ENCODE data around the gene MINDY1. TPM values are rescaled to one million over a fixed set of nuclear protein-coding genes. Genes with fewer than 3 reads are reported as not detected.

MINDY1 gene
- total RNA-seq, 1 donor from 2014 or later: 13.5 TPM

- no peak for DNase-seq (ENCODE audit: low spot score)
Observed at GRCh38 chr1:150992626-150993025, 14.1 kb downstream of the MINDY1 start.

GRCh38 chr1:150987924-150988323 is 18.8 kb downstream of the MINDY1 start:
- no peak for DNase-seq (ENCODE audit: low spot score)

- no peak for DNase-seq (ENCODE audit: low spot score)
Observed at GRCh38 chr1:150985179-150985825, 21.4 kb downstream of the MINDY1 start.

DNA sequence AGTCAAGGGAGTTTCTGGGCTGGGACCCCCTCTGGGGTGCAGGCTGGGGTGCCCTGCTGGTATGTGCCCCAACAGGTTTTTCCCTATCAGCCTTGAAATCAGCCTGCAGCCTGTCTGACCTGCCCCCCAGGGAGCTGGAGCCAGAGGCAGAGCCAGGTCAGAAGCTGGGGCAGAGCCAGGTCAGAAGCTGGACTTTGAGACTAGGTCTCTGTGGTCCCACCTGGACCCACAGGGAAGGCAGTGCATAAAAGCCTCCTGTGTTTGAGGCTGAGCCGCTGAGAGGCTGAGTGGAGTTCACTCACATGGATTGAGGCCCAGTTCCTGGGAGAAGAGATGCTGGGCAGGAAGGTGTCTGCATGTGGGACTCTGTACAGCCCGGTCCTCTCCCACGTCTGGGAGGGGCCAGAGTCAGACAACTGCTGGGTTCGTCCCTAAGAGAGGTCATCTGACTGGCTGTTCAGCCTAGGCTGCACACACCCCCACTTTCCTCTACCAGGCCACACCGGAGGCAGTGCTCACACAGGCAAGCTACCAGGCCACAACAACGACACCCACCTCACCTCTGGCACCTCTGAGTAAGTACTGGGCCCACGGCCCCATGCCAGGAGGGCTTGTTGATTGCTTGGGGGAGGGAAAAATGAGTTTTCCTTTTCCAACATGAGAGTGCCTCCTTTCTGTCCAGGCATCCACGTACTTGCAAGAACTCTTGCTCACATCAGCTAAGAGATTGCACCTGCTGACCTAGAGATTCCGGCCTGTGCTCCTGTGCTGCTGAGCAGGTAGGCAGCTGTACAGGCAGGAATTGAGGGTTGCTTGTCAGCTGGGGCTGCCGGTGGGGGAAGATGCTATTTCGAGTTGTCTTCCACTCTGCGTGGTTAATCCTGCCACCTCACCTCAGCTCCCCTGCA is 24.6 kb downstream of the MINDY1 start, which contains the start of gene ANXA9:
ANXA9 (plus strand) TSS at position 488 of the 908 bp plus-strand sequence. CDS start 814 bp downstream, outside the sequence.
- DNase-seq (ENCODE audit: low spot score): no peak

DNA sequence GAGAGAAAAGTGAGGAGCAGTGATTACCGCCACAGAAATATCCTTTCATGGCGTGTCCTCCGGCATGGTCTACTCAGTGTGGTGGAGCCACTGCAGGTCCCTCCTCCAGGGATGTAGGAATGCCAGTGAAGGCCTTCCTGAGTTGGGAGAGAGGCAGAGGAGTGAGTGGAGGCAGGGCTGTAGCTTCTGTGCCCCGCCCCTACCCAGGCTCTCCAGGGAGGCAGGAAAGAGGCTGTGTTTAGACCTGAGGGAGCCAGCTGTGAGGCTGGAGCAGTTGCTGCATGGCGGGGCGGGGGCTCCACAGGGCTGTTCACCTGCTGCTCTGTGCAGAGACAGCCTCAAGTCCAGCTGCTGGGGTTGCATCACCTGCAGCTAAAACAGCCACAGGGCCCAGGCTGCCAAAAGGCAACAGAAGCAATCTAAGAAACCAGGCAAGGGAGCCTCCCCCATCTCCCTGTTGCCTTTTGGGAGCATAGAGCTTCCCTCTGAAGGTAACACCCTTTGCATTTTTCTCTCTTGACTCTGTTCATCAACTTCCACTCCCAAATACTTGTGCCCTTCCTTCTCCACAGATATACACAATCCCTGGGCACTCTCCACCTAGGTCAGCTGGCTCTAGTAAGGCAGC is 25.4 kb downstream of the MINDY1 start:
- DNase-seq (ENCODE audit: low spot score): peak; percentile 38

GRCh38 chr1:150979092-150980056 is 27.3 kb downstream of the MINDY1 start:
- peak; percentile 94 for DNase-seq (ENCODE audit: low spot score)

- DNase-seq (ENCODE audit: low spot score): peak; percentile 79
Observed at GRCh38 chr1:150976879-150977694, 29.6 kb downstream of the MINDY1 start.

- DNase-seq (ENCODE audit: low spot score): no peak
Observed at GRCh38 chr1:150976401-150976821, 30.3 kb downstream of the MINDY1 start.

GRCh38 chr1:150974580-150975478 is 31.9 kb downstream of the MINDY1 start, which contains the start of gene CERS2:
Gene CERS2, minus strand, starts transcription at chr1:150974835. Its CDS starts 5,745 bp downstream, at chr1:150969090.
- peak; percentile 89 for DNase-seq (ENCODE audit: low spot score)

GRCh38 chr1:150973836-150974579 is 32.7 kb downstream of the MINDY1 start:
- peak; percentile 20 for DNase-seq (ENCODE audit: low spot score)

GRCh38 chr1:150973258-150973835 is 33.4 kb downstream of the MINDY1 start:
- no peak for DNase-seq (ENCODE audit: low spot score)

DNA sequence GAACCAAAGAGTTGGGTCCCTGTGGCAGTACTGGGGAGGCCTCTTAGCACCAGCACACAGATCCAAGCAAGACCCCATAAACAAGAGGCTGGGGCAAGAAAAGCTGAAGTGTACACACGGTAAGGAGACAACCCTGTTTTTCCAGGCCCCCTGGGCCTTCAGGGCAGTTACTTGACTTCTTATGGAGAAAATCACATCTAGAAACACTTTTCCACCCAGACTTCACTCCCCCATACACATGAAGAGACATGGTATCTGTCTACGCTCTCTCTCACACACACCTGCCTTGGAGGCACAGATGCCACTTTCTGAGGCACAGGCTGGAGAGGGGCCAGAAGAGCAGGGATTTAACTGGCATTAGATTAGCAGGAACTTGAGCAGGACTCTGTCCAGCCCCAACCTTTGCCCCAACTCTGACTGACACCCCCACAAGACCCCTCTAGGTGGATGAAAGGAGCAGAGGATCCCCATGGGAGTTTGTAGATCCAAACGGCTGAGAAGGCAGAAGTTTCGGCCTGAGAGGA is 34.2 kb downstream of the MINDY1 start:
- no peak for DNase-seq (ENCODE audit: low spot score)

DNA sequence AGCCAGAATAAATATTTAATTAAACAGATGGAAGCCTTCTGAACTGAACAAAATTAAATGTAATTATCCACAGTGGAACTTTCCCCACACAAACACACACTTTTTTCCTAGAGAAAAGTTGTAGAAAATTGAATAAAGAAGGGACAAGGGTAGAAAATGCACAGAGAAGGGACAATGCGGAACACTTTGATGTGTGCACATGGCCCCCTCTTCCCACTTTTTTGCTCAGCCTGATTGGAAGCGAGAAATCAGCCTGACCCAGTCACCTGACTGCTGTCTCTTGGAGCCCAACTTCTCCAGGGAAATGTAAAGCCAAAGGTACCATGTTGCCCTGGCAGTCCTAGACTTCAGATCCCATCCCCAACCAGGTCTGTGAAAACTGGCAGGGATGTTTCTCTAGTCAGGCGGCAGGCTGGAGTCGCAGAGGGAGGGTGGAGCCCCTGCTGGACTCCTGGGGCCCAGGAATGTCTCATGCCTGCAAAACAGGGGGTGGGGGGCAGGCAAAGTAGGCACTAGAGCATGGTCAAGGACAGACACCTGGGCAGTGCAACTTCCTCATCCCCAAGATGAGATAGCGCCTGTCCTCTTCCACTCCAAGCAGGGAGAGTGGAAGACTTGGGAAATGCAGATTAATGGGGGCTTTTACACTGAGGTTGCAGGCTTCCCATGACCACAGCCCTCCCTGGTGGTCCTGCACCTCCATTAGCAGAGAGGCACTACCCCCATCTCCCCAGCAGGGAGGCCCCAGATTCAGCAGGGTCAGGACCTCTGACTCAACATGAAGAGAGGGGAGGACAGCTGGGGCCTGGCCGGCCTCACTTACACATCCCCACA is 34.9 kb downstream of the MINDY1 start:
- DNase-seq (ENCODE audit: low spot score): no peak

GRCh38 chr1:150970808-150971582 is 35.7 kb downstream of the MINDY1 start:
- DNase-seq (ENCODE audit: low spot score): peak; percentile 65

DNA sequence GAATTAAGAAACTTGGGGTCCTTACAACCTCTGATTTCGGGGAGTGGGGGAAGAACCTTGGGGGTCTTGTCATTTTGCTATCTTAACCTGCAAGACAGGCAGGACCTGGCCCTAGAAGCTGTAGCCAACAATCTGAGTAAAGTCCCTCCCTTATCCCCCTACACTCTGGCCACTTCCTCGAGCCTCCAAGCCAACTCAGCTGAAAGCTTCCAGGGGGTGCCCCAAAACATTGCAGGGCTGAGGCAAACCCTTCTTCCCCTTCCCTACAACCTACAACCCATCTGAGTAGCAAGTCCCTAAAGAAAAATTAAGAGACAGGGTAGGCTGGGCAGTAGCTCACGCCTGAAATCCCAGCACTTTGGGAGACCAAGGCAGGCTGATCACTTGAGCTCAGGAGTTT is 37.1 kb downstream of the MINDY1 start:
- no peak for DNase-seq (ENCODE audit: low spot score)

GRCh38 chr1:150968491-150968890 is 38.2 kb downstream of the MINDY1 start:
- no peak for DNase-seq (ENCODE audit: low spot score)
